Smooth muscle cell (in vitro differentiated cells): ENCODE data around the gene LZTS2. TPM values are rescaled to one million over a fixed set of nuclear protein-coding genes. Genes with fewer than 3 reads are reported as not detected.
A peak's percentile ranks its signal among the peaks of the same experiment; 100 is the strongest.
"Not testable (repeated sequence)": the region's sequence is repeated elsewhere in the genome, so short reads cannot be mapped to it uniquely, and the experiment has no call there.

ENCODE experiments used
- DNase-seq: peaks from one replicate; lab custom pipeline; 2025; ENCODE audit not compliant: unreplicated experiment; lab: John Stamatoyannopoulos, UW
- H2AFZ ChIP-seq: fragments of 200-600 bp; sonication (generic); 2 replicates; pipeline ENCODE4 v1.6.0; 2016; ENCODE audit warnings: antibody characterized with exemption, low read depth, mild to moderate bottlenecking
- H3F3A ChIP-seq: fragments of 200-600 bp; sonication (generic); 2 replicates; pipeline ENCODE4 v1.6.0; 2017; ENCODE audit warnings: antibody characterized with exemption, low read depth
- H3K27ac ChIP-seq: fragments of 200-600 bp; sonication (generic); 2 replicates; pipeline ENCODE4 v1.5.1; 2016; ENCODE audit warnings: low read depth, mild to moderate bottlenecking
- H3K27me3 ChIP-seq: fragments of 200-600 bp; sonication (generic); 2 replicates; pipeline ENCODE4 v1.6.1; 2016; ENCODE audit warnings: low read depth, mild to moderate bottlenecking
- H3K36me3 ChIP-seq: fragments of 200-600 bp; sonication (generic); 2 replicates; pipeline ENCODE4 v1.5.1; 2016; ENCODE audit warnings: low read depth
- H3K4me1 ChIP-seq: fragments of 200-600 bp; sonication (generic); 2 replicates; pipeline ENCODE4 v1.5.1; 2016; ENCODE audit warnings: low read depth
- H3K4me2 ChIP-seq: fragments of 200-600 bp; sonication (generic); 2 replicates; pipeline ENCODE4 v1.6.0; 2016; ENCODE audit warnings: mild to moderate bottlenecking
- H3K4me3 ChIP-seq: fragments of 200-600 bp; sonication (generic); 2 replicates; pipeline ENCODE4 v1.5.1; 2016; ENCODE audit warnings: mild to moderate bottlenecking
- H3K79me2 ChIP-seq: fragments of 200-600 bp; sonication (generic); 2 replicates; pipeline ENCODE4 v1.6.0; 2016; ENCODE audit warnings: low read depth, mild to moderate bottlenecking
- H3K9ac ChIP-seq: fragments of 200-600 bp; sonication (generic); 2 replicates; pipeline ENCODE4 v1.6.0; 2016; ENCODE audit warnings: low read depth
- H3K9me3 ChIP-seq: fragments of 200-600 bp; sonication (generic); replicated peaks from 2 replicates; pipeline ENCODE4 v1.5.1; 2016; ENCODE audit warnings: low read depth
- H4K20me1 ChIP-seq: fragments of 200-600 bp; sonication (generic); 2 replicates; pipeline ENCODE4 v1.6.0; 2016; ENCODE audit warnings: low read depth
- CTCF ChIP-seq: fragments of 200-600 bp; sonication (generic); IDR thresholded peaks from 2 replicates; pipeline ENCODE4 v1.5.1; 2017; ENCODE audit warnings: borderline replicate concordance, mild to moderate bottlenecking, antibody characterized with exemption; ENCODE audit not compliant: insufficient read depth, poor library complexity, severe bottlenecking
- WGBS: methylation state at CpG from one replicate; pipeline ENCODE4 v1.1.7; 2016; ENCODE audit warnings: low lambda C conversion rate; 5-methylcytosine and 5-hydroxymethylcytosine counted together
- polyA plus RNA-seq: library from polyadenylated mRNA; unstranded; fragments of >200 nt; fragmentation: Nextera tagmentation; extraction: Ambion mirVana; gene quantifications from 2 replicates; pipeline ENCODE4 v1.2.1, GENCODE V29; 2016
- total RNA-seq: library from RNA; depleted of rRNA; stranded (reverse); fragments of >200 nt; gene quantifications from 2 replicates; pipeline ENCODE4 v1.2.3, GENCODE V29; 2014

The LZTS2 gene
- total and polyA plus RNA-seq, 2 experiments from 2014 or later = 54.9 to 103 TPM

GRCh38 chr10:101031796-101032636 lies 32.4 kb downstream of the LZTS2 start:
- peak overlapping the region; percentile 61 for H3K4me3 ChIP-seq
- peaks cover 4% of the 10 kb centered on the region for H3K36me3 ChIP-seq
- peak overlapping the region; percentile 97 for H3K9ac ChIP-seq
- H3F3A ChIP-seq = peaks cover 2% of the 10 kb centered on the region
- H4K20me1 ChIP-seq = peaks cover 43% of the 10 kb centered on the region
- H3K27ac ChIP-seq = peak overlapping the region; percentile 99
- TF ChIP-seq CTCF = no peak
- H3K27me3 ChIP-seq = no peaks in the 10 kb centered on the region
- peak overlapping the region; percentile 86 for H3K4me2 ChIP-seq
- peaks cover 15% of the 10 kb centered on the region for H3K4me1 ChIP-seq
- under 1% methylated on average over 45 of the region's 47 CpGs for WGBS
- H3K79me2 ChIP-seq = peaks cover 20% of the 10 kb centered on the region
- H2AFZ ChIP-seq = peak overlapping the region; percentile 77
- no peaks in the 10 kb centered on the region for H3K9me3 ChIP-seq
- peak; percentile 68 for DNase-seq

GRCh38 chr10:101032637-101033224 lies 33.1 kb downstream of the LZTS2 start:
- Histone ChIP-seq H3K4me3 (peak overlapping the region; percentile 61), H3K9ac (peak overlapping the region; percentile 97), H4K20me1 (peaks cover 43% of the 10 kb centered on the region), H3K36me3 (peaks cover 7% of the 10 kb centered on the region), H3K4me2 (peak overlapping the region; percentile 86), H3K4me1 (peaks cover 15% of the 10 kb centered on the region), H2AFZ (no peak overlapping the region), H3K27me3 (no peaks in the 10 kb centered on the region), H3K9me3 (no peaks in the 10 kb centered on the region), H3K27ac (peak overlapping the region; percentile 99), H3F3A (no peaks in the 10 kb centered on the region), H3K79me2 (peaks cover 20% of the 10 kb centered on the region)
- 11% methylated on average over 6 of the region's 6 CpGs for WGBS
- DNase-seq = peak; percentile 68
- TF ChIP-seq CTCF = no peak

- Histone ChIP-seq H3K4me2 (peak overlapping the region; percentile 86), H3K4me1 (peaks cover 15% of the 10 kb centered on the region), H3K27me3 (no peaks in the 10 kb centered on the region), H2AFZ (no peak overlapping the region), H3K27ac (peak overlapping the region; percentile 99), H3K4me3 (peak overlapping the region; percentile 61), H4K20me1 (peaks cover 43% of the 10 kb centered on the region), H3K9me3 (no peaks in the 10 kb centered on the region), H3K79me2 (peaks cover 20% of the 10 kb centered on the region), H3K36me3 (peaks cover 10% of the 10 kb centered on the region), H3K9ac (peak overlapping the region; percentile 97), H3F3A (no peaks in the 10 kb centered on the region)
- DNase-seq = no peak
- no peak for TF ChIP-seq CTCF
- WGBS = 80% methylated on average over 3 of the region's 3 CpGs
Measured at GRCh38 chr10:101033276-101033675, 33.7 kb downstream of the LZTS2 start.

GRCh38 chr10:101034404-101034803 lies 34.8 kb downstream of the LZTS2 start:
- not testable (repeated sequence) for H3K4me2 ChIP-seq, H3K36me3 ChIP-seq, H2AFZ ChIP-seq, H3K9ac ChIP-seq, H3K9me3 ChIP-seq, H3F3A ChIP-seq, H3K27ac ChIP-seq, DNase-seq, H3K27me3 ChIP-seq, H3K4me3 ChIP-seq
- WGBS = 92% methylated on average over 4 of the region's 4 CpGs
- Histone ChIP-seq H3K4me1 (peaks cover 15% of the 10 kb centered on the region), H4K20me1 (peaks cover 43% of the 10 kb centered on the region), H3K79me2 (peaks cover 20% of the 10 kb centered on the region)
